ENCODE results near the gene SAMD11.
"Not testable (repeated sequence)": the region's sequence is repeated elsewhere in the genome, so short reads cannot be mapped to it uniquely, and the experiment has no call there.

The SAMD11 gene, protein sequence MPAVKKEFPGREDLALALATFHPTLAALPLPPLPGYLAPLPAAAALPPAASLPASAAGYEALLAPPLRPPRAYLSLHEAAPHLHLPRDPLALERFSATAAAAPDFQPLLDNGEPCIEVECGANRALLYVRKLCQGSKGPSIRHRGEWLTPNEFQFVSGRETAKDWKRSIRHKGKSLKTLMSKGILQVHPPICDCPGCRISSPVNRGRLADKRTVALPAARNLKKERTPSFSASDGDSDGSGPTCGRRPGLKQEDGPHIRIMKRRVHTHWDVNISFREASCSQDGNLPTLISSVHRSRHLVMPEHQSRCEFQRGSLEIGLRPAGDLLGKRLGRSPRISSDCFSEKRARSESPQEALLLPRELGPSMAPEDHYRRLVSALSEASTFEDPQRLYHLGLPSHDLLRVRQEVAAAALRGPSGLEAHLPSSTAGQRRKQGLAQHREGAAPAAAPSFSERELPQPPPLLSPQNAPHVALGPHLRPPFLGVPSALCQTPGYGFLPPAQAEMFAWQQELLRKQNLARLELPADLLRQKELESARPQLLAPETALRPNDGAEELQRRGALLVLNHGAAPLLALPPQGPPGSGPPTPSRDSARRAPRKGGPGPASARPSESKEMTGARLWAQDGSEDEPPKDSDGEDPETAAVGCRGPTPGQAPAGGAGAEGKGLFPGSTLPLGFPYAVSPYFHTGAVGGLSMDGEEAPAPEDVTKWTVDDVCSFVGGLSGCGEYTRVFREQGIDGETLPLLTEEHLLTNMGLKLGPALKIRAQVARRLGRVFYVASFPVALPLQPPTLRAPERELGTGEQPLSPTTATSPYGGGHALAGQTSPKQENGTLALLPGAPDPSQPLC

DNA sequence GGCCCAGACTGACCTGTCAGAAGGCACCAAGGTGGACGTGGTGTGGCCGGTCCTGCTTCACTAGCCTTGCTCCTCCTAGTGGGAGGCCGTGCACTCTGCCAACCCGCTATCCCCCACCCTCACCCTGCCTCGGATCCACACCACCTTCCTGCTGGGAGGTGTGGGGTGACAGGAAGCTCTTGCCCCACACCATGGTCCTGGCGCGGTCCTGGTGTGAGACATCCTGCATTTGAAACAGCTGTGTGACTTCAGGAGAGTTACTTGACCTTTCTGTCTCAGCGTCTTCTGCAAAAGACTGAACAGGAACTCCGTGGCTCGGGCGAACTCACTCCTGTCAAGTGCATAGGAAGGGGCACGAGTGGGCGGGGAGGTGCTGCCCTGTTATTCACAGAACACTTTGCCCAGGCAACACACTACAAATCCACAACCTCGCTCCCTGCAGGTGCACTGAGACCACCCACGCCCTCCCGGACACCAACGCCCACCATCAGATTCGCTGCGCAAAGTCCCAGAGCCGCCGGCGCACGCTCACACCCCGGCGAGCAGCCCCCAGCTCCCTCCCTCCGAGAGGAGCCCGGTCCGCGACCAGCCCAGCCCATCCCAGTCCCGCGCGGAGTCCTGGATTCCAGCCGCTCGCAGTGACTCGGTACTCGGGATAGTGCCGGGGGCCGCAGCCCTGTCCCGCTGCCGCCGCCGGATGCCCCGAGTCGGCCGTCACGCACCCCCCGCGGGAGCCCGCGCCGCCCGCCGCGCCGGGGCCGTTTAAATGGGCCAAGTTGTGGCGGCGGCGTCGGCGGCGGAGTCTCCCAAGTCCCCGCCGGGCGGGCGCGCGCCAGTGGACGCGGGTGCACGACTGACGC, at the start of gene SAMD11:
Gene SAMD11 (plus strand): TSS at position 793 of the 860 bp plus-strand sequence. CDS start 509 bp downstream, outside the sequence.
- in situ Hi-C loops (cut with HindIII; ENCODE audit: low sequenced_read_pairs): no loop called here

DNA sequence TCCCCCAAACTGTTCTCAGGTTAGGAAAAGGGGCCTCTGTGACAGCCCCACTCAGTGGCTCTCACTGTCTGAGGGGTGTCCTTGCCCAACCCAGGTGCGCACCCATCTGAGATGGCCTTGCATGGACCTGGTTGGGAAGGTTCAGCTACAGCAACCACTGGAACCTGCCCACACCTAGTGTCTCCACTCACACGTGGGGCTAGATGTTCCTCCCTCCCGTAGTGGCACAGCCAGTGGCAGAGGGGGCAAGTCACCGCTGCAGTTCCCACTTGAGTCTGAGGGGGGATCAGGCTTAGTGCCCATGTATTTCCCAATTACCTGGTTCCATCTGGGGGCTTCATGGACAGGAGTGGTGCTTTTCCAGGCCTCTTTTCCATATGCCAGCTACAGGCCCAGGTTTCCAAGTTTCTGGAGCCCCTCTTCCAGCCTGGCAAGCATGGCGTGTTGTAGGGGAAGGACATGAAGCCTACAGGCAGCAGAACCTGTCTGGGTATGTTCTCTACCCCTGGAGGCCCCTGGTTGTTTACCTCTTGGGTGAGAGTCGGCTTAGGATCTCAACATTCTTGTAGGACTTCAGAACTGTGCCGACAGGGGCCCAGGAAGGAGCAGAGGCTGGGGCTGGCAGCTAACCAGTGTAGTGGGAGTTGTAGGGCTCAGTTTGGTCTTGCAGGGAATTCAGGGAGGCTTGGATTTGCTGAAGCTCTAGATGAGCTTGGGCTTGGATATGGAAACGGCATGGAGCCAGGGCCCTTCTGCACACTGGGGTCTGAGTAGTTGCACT, 47.1 kb upstream of the SAMD11 start:
- in situ Hi-C loops (cut with HindIII; ENCODE audit: low sequenced_read_pairs): not testable (repeated sequence)

DNA sequence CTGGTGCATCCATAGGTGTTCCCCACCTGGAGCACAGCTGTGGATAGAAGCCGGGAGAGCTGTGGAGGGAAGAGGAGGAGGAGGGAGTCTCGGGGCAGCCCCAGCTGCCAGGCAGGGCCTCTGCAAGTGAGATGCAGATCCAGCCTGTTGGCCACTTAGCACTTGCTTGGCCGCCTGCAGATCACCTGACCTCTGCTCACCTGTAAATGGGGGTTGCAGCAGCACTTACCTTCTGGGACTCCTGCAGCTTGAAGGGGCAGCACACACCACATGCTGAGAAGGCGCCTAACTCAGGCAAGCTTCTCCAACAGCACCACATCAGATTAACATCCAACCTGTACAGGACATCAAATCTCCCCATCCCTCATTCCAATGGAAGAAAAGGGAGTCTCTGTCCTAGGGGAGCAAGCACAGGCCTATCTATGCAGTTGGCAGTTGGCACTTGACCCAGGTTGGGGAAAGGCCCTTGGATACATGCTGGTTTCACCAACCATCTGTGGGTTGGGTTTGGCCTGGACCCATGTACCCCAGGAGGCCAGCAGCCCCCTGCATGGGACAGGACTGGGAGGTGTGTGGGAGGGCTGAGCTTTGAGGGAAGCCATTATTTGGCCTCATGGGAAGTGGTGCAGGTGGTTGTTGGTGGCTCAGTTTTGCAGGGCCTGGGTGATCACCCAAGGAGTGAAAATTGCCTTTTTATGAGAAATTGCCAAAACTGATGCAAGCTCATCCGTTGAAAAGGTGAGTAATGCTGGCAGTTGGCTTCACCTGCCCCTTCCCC, 46.3 kb upstream of the SAMD11 start:
- in situ Hi-C loops (cut with HindIII; ENCODE audit: low sequenced_read_pairs): not testable (repeated sequence)

DNA sequence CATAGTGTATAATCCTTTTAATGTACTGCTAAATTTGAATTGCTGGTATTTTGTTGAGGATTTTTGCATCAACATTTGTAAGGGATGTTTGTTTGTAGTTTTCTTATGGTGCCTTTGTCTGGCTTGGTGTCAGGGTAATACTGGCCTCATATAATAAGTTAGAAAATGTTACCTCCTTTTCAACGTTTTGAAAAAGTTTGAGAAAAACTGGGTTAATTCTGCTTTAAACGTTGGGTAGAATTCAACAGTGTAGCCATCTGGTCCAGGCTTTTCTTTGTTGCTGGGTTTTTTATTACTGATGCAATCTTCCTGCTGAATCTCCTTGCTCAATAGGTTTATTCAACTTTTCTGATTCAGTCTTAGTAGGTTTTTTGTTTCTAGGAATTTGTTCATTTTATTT, 43.2 kb upstream of the SAMD11 start:
- in situ Hi-C loops (cut with HindIII; ENCODE audit: low sequenced_read_pairs): not testable (repeated sequence)

DNA sequence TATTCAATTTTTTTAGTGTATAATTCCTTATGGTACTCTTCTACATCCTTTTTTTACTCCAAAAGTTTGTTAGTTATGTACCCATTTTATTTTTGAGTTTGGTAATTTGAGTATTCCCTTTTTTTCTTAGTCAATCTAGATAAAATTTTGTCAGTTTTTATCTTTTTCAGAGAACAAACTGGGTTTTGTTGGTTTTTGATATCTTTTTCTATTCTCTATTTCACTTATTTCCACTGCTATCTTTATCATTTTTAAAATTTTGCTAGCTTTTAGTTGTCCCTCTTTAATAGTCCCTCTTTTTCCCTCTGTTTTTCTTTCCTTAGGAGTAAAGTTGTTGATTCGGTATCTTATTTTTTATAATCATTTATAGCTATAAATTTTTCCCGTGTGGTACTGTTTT, 42.8 kb upstream of the SAMD11 start:
- in situ Hi-C loops (cut with HindIII; ENCODE audit: low sequenced_read_pairs): not testable (repeated sequence)

DNA sequence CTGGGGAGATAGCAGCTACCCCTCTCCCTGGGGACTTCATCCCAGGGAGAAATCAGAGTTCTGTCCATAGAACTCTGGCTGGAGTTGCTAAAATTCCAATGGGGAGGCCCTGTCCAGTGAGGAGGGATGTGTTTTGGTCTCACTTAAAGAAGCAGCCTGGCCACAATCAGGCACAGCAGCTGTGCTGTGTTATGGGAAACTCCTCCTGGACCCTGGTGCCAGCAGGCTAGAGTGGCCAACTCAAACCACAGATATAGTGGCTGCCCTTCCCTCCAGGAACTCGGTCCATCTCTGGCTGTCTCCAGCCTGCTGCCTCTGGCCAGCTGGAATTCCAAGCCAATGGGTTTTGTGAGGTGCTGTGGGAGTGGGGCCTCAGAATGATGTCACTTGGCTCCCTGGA, 37.4 kb upstream of the SAMD11 start:
- in situ Hi-C loops (cut with HindIII; ENCODE audit: low sequenced_read_pairs): no loop called here

DNA sequence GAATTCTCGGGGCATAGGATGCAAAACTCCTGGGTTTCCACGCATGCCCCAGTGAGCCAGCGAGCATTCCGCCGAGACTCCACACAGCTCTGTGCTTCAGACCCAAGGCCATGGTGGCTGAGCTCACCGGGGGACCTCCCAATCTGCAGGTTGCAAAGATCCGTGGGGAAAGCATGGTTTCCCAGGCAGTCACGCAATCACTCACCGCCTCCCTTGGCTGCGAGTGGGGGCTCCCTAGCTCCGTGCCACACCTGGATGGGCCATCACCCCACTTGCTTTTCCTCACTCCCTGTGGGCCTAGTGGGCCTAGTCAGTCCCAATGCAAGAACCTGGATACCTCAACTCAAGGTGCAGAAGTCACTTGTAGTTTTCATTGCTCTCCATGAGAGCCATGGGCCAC, 37.0 kb upstream of the SAMD11 start:
- in situ Hi-C loops (cut with HindIII; ENCODE audit: low sequenced_read_pairs): no loop called here

DNA sequence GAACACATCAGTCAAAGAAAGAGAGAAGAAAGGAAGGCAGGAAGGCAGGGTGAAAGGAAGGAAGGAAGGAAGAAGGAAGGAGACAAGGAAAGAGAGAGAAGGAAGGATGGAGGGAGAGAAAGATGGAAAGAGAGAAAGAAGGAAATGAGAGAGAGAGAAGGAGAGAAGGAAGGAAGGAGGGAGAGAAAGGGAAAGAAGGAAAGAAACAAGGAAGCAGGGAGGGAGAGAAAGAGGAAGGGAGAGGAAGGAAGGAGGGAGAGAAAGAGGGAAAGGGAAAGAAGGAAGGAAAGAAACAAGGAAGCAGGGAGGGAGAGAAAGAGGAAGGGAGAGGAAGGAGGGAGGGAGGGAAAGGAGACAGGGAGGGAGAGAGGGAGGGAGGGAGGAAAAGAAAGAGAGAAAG, 35.4 kb upstream of the SAMD11 start:
- in situ Hi-C loops (cut with HindIII; ENCODE audit: low sequenced_read_pairs): no loop called here

DNA sequence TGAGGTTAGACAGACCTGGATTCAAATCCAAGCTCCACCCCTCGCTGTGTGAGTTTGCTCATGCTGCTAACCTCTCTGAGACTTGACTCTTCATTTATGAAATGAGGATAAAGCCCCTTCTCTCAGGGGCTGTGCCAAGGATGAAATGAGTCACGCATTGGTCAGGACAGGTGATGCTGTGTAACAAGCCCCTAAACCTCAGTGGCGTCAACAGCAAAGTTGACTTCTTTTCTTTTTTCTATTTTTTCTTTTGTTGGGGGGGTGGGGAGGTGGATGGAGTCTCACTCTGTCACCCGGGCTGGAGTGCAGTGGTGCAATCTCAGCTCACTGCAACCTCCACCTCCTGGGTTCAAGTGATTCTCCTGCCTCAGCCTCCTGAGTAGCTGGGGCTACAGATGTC, 33.9 kb upstream of the SAMD11 start:
- in situ Hi-C loops (cut with HindIII; ENCODE audit: low sequenced_read_pairs): not testable (repeated sequence)

DNA sequence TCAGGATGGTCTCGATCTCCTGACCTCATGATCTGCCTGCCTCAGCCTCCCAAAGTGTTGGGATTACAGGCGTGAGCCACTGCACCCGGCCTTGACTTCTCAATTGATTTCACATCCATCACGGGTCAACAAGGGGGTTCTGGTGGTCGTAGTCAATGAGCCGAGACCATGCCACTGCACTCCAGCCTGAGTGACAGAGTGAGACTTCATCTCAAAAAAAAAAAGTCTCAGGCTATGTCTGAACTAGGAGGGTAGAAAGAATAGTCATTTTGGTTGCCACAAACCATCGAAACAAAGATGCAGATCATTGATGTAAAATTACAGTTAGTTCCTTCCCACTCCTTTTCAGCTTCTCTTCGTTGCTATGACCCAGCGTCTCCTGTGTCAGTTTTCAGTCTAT, 33.5 kb upstream of the SAMD11 start:
- in situ Hi-C loops (cut with HindIII; ENCODE audit: low sequenced_read_pairs): not testable (repeated sequence)

DNA sequence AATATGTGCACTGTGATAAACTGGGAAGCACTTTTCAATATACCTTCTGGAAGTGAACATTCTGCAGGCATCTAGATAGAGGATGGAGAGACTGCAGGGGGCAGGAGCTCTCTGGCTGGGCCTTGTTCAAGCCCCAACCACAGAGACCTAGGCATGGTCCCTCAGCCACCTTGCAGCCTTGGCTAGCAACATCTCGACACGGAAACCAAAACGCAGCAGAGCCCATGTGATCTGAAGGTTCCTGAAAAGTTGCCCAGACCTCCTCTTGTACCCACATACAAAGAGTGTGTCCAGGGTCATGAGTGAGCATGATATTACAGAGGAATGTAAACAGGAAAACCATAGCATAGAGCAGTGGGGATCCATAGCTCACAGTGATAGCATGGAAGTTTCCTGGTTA, 33.1 kb upstream of the SAMD11 start:
- in situ Hi-C loops (cut with HindIII; ENCODE audit: low sequenced_read_pairs): no loop called here

DNA sequence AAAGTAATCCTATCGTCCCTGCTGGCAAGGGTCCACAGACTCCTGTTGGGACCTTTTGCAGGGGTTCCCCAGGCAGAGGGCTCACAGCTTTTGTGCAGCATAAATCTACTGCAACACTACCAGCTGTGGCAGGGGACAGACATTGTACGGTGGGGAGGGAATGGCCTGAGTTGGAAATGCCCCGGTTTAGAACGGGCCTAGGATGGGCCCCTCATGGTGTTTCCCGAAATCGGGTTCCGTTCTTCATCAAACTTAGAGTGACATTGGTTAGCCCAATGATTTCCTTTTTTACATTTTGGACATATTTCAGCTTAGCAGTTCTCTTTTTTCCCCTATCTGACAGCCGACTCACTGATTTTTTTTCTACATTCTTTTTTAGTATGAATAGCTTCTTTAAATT, 26.5 kb upstream of the SAMD11 start:
- in situ Hi-C loops (cut with HindIII; ENCODE audit: low sequenced_read_pairs): no loop called here

DNA sequence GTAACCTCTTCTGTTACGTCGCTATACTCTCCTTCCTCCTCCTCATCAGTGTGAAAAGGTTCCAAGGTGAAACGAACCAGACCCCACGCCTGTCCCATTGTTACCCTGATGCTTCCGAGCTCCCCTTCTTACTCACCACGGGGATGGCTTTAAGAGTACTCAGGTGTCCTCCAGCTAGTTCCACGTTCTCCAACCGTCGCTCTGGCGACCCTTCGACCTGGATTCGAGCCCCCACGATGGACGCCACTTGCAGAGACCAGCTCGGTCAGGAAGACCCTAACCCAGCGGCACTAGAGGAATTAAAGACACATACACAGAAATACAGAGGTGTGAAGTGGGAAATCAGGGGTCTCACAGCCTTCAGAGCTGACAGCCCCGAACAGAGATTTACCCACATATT, 25.8 kb upstream of the SAMD11 start:
- in situ Hi-C loops (cut with HindIII; ENCODE audit: low sequenced_read_pairs): not testable (repeated sequence)

DNA sequence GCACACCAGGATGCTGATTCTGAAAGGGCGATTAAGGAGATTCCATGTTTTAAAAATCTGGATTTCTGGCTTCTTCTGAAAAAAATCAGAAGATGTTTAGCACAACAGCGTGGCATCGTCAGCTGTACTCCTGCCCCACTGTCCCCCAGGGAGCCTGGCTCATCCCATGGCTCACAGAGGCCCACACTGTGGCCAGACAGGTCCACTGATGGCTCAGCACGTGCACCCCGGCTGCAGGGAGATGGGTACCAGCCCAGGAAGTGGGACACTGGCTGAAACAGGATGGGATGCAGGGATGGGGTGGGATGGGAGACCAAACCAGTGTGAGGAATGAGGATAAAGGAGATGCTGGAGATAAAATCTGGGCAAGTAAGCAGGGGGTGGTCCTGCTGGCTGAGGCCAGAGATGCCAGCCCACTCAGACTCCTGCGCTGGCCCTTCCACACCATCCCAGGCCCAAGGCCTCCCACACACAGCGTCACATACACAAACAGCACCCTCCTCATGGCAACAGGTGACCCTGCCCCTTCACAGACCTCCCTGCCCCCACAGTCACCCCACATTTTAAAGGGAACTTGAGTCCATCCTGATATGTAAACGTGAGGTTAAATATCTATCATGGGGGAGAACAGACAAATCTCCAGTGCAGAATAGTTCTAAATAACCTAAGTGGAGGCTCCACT, 23.9 kb upstream of the SAMD11 start:
- in situ Hi-C loops (cut with HindIII; ENCODE audit: low sequenced_read_pairs): no loop called here

DNA sequence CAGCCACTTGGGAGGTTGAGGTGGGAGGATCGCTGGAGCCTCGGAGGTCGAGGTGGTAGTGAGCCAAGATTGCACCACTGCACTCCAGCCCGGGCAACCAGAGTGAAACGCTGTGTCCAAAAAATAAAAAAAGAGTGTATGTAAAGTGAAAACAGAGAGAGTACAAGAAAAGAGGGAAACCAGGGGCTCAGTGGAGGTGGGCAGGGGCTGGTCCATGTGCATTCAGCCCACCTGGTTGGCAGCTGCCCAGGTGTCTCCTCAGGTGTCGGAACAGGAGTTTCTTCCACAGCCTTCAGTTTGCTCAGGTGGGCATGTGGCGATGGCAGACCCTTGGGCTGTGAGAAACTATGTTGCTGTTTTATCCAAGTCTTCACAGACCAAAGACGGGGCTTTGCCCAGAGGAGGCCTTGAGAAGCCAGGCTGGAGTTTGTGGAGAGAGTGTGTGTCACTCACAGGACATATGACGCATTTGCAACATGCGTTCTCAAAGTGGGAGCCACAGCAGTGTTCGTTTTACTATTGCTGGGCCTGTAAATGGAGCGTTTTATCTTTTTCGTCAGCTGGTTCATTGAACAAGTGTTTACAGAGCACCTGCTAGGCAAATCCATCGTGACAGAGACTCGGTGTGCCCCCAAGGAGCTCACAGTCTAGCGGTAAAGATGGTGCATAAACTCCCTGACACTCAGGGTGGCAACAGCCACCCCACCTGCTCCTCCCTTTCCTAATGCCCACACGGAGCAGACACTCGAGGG, 22.4 kb upstream of the SAMD11 start:
- in situ Hi-C loops (cut with HindIII; ENCODE audit: low sequenced_read_pairs): no loop called here

DNA sequence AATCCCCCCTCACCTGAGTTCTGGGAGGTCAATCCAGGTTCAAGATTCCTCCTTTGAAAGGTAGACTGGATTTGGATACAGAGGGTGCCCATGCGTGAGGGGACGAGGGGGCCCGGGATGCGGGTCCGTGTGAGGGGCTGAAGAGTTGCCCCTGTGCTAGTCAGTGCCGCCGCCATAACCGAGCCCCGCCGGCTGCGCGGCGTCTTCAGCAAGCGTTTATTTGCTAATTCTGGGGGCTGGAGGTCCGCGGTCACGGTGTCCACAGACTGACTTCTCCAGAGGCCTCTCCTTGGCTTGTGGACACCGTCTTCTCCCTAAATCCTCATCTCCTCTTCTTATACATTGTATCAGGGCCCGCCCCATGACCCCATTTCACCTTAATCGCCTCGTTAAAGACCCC, 20.9 kb upstream of the SAMD11 start:
- in situ Hi-C loops (cut with HindIII; ENCODE audit: low sequenced_read_pairs): no loop called here

DNA sequence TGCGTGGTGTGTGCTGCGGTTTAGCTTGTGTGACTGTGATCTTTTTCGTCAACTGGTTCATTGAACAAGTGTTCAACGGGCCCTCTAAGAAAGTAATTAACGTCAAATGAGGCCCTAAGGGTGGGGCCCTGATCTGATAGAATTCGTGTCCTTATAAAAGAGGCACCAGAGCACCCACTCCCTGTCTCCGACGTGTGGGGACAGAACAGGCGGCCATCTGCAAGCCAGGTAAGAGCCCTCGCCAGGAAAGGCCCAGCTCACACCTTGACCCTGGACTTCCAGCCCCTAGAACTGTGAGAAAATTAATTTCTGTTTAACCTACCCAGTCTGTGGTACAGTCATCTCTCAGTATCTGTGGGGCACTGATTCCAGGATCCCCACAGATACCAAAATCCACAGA, 20.4 kb upstream of the SAMD11 start:
- in situ Hi-C loops (cut with HindIII; ENCODE audit: low sequenced_read_pairs): no loop called here

DNA sequence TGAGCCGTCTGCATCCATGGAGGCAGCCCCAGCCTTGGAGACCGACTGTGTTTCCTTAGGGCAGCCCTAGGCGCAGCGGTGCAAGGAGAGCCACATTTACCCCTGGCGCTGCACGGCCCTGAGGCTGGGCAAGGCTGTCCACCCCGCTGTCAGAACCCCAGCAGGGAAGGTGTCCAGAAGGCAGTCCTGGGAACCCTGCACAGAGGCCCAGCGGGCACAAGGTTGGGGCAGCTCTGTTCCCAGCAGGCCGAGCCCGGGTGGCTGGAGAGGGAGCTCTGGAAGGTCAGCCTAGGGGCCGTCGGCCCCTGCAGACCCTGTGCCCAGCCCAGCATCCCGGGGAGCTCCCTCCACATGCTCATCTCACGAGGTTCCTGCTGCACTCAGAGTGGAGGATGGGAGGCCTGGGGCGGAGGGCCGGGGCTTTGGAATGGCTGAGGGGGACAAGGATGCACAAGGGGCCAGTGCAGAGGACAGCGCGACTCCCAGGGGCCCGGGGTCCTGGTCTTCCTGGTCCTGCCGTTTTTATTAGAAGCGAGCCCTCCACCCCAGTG, 19.9 kb upstream of the SAMD11 start:
- in situ Hi-C loops (cut with HindIII; ENCODE audit: low sequenced_read_pairs): no loop called here

All from DLD1 (cell line).